Small intestine (tissue), 7 donors: ENCODE data around the gene DTHD1. TPM values are rescaled to one million over a fixed set of nuclear protein-coding genes. Genes with fewer than 3 reads are reported as not detected.
A peak's percentile ranks its signal among the peaks of the same experiment; 100 is the strongest.

ENCODE experiments used
- DNase-seq, 2 donors: peaks; one replicate each; pipeline versions ENCODE4 v3.0.0 to v3.0.0-alpha.2; 2013
- FAIRE-seq: peaks from 2 replicates; lab custom pipeline; 2012; peaks lifted over from hg19 to GRCh38; lab: Jason Lieb, UNC
- H3K27ac ChIP-seq, 3 donors: one replicate each; pipeline ENCODE4 v1.5.1; 2013; ENCODE audit warnings: low read length in 2 of 3, mild to moderate bottlenecking in 2 of 3, control low read depth in 1 of 3, inconsistent platforms in 1 of 3, low read depth in 1 of 3, moderate library complexity in 1 of 3
- H3K27me3 ChIP-seq, 3 donors: one replicate each; pipeline ENCODE4 v1.6.1; 2013; ENCODE audit warnings: low read length in 3 of 3, inconsistent platforms in 1 of 3; ENCODE audit not compliant: control insufficient read depth in 3 of 3, insufficient read depth in 3 of 3
- H3K36me3 ChIP-seq, 3 donors: one replicate each; pipeline ENCODE4 v1.6.1; 2013; ENCODE audit warnings: low read length in 3 of 3, inconsistent platforms in 1 of 3, low read depth in 1 of 3, mild to moderate bottlenecking in 1 of 3, moderate library complexity in 1 of 3; ENCODE audit not compliant: control insufficient read depth in 3 of 3, insufficient read depth in 2 of 3
- H3K4me1 ChIP-seq, 3 donors: one replicate each; pipeline ENCODE4 v1.6.1; 2013; ENCODE audit warnings: low read length in 2 of 3, inconsistent platforms in 1 of 3, low read depth in 1 of 3, mild to moderate bottlenecking in 1 of 3, moderate library complexity in 1 of 3; ENCODE audit not compliant: control insufficient read depth in 3 of 3, insufficient read depth in 2 of 3
- H3K4me3 ChIP-seq, 3 donors: one replicate each; pipeline ENCODE4 v1.5.1; 2013; ENCODE audit warnings: low read length in 3 of 3, control low read depth in 1 of 3, inconsistent platforms in 1 of 3, low read depth in 1 of 3, mild to moderate bottlenecking in 1 of 3, moderate library complexity in 1 of 3
- H3K9me3 ChIP-seq, 2 donors: one replicate each; pipeline ENCODE4 v1.6.1; 2013; ENCODE audit warnings: low read depth in 1 of 2, low read length in 1 of 2; ENCODE audit not compliant: control insufficient read depth in 2 of 2, insufficient read depth in 1 of 2
- WGBS, 3 donors: extraction: QIAGEN DNeasy Blood & Tissue Kit; methylation state at CpG; one replicate each; pipeline ENCODE4 v1.1.7; 2013; 5-methylcytosine and 5-hydroxymethylcytosine counted together
- polyA plus RNA-seq, 4 donors: library from polyadenylated mRNA; stranded (reverse) in 3 of 4; unstranded in 1 of 4; fragments of 200-250 nt in 3 of 4; fragments of 120-200 nt in 1 of 4; gene quantifications; one replicate each; pipeline versions ENCODE4 v1.2.1 to v1.2.3, GENCODE V29; 2013
- donor health status: healthy with polysubstance abuse.
- donor health status: control.
- donor health status: control.
- donor health status: Bipolar disorder and iron deficiency.
- donor health status: healthy.

The DTHD1 gene
- polyA plus RNA-seq, 4 donors: 0.01 to 0.27 (median 0.04) TPM; not detected in 1

GRCh38 chr4:36243355-36244256 is 37.8 kb upstream of the DTHD1 start:
- Histone ChIP-seq H3K27ac (peak overlapping the region; percentile 91 to 98 (median 93)), H3K9me3 (no peaks in the 10 kb centered on the region), H3K36me3 (peaks cover 0 to 2% (median 0%) of the 10 kb centered on the region in 3 donors), H3K27me3 (no peaks in the 10 kb centered on the region), H3K4me1 (peaks cover 0 to 4% (median 0%) of the 10 kb centered on the region in 3 donors), H3K4me3 (peak overlapping the region; percentile 81 to 90 (median 89))
- 1% methylated on average over 38 of the region's 38 CpGs for WGBS, 3 donors
- DNase-seq (peak in 1 of 2 donors; percentile 79), FAIRE-seq (no peak)

- DNase-seq: peak; percentile 69 to 85
- peak within 1 kb of the TSS; percentile 91 to 98 (median 93) for H3K27ac ChIP-seq
- peak within 1 kb of the TSS; percentile 81 to 90 (median 89) for H3K4me3 ChIP-seq
- whole genome bisulfite sequencing, 3 donors: 2% methylated on average over 49 to 81 of the region's 81 CpGs
- no peak for FAIRE-seq
- peaks cover 0 to 4% (median 0%) of the 10 kb centered on the region in 3 donors for H3K4me1 ChIP-seq
- no peaks in the 10 kb centered on the region for H3K9me3 ChIP-seq
- no peaks in the 10 kb centered on the region for H3K36me3 ChIP-seq
- H3K27me3 ChIP-seq: no peaks in the 10 kb centered on the region
Observed at GRCh38 chr4:36244257-36245082, 36.9 kb upstream of the DTHD1 start, which contains the start of gene ARAP2. Gene ARAP2, minus strand, starts transcription at chr4:36244514. Its CDS starts 15,028 bp downstream, at chr4:36229486.

- Histone ChIP-seq H3K36me3 (no peaks in the 10 kb centered on the region), H3K27me3 (no peaks in the 10 kb centered on the region), H3K9me3 (no peaks in the 10 kb centered on the region), H3K4me1 (no peaks in the 10 kb centered on the region), H3K27ac (peak overlapping the region in 1 of 3 donors; percentile 26), H3K4me3 (no peak overlapping the region)
- WGBS, 3 donors: 6 to 52% (median 29%) methylated on average over 1 of the region's 1 CpG
- peak; percentile 5 for FAIRE-seq
- peak; percentile 59 to 77 for DNase-seq
Observed at GRCh38 chr4:36249610-36250009, 31.8 kb upstream of the DTHD1 start.

- no peak for FAIRE-seq
- H3K4me1 ChIP-seq: no peaks in the 10 kb centered on the region
Observed at GRCh38 chr4:36251983-36252382, 29.4 kb upstream of the DTHD1 start.

DNA sequence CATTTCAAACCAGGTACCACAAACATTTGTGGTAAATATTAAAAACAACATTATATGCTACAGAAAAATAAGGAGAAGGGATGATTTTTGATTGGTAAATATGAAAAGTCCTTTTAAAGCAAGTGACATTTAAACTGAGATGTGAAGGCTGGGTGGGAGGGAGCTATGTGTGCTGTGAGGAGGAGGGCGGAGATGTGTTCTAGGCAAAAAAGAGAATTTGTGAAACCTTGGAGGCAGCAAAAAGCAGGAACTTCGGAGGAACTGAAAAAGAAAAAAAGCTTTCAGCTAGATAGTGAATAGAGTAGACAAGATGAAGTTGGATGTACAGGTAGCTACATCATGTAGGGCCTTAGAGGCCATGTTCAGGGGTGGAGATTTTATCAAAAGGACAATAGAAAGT is 27.0 kb upstream of the DTHD1 start:
- no peaks in the 10 kb centered on the region for H3K9me3 ChIP-seq
- H3K4me1 ChIP-seq: no peaks in the 10 kb centered on the region
- H3K27me3 ChIP-seq: no peaks in the 10 kb centered on the region
- H3K4me3 ChIP-seq: no peak overlapping the region
- WGBS, 3 donors: 85 to 95% (median 90%) methylated on average over 2 of the region's 2 CpGs
- FAIRE-seq (no peak), DNase-seq (no peak)
- no peaks in the 10 kb centered on the region for H3K36me3 ChIP-seq
- H3K27ac ChIP-seq: no peak overlapping the region

More at GRCh38 chr4:36251983-36252382, 29.4 kb upstream of the DTHD1 start:
- no peak for DNase-seq
- H3K9me3 ChIP-seq: no peaks in the 10 kb centered on the region
- no peak overlapping the region for H3K4me3 ChIP-seq
- H3K27ac ChIP-seq: peak overlapping the region in 1 of 3 donors; percentile 20
- no peaks in the 10 kb centered on the region for H3K27me3 ChIP-seq
- WGBS, 3 donors: 51 to 86% (median 77%) methylated on average over 2 of the region's 2 CpGs
- H3K36me3 ChIP-seq: no peaks in the 10 kb centered on the region

- Histone ChIP-seq H3K4me1 (no peaks in the 10 kb centered on the region), H3K36me3 (no peaks in the 10 kb centered on the region), H3K4me3 (no peak overlapping the region), H3K9me3 (no peaks in the 10 kb centered on the region), H3K27ac (no peak overlapping the region), H3K27me3 (no peaks in the 10 kb centered on the region)
- 60 to 69% (median 64%) methylated on average over 2 of the region's 2 CpGs for WGBS, 3 donors
- FAIRE-seq (no peak), DNase-seq (peak in 1 of 2 donors; percentile 66)
Observed at GRCh38 chr4:36255577-36255976, 25.8 kb upstream of the DTHD1 start.

- DNase-seq: peak; percentile 34 to 68
- no peak for FAIRE-seq
- WGBS, 3 donors: 6 to 25% (median 19%) methylated on average over 6 of the region's 6 CpGs
- H3K27me3 ChIP-seq: no peaks in the 10 kb centered on the region
- no peaks in the 10 kb centered on the region for H3K36me3 ChIP-seq
- H3K4me3 ChIP-seq: peak overlapping the region in 1 of 3 donors; percentile 0
- peak overlapping the region in 2 of 3 donors; percentile 29 to 86 for H3K27ac ChIP-seq
- H3K9me3 ChIP-seq: no peaks in the 10 kb centered on the region
- H3K4me1 ChIP-seq: no peaks in the 10 kb centered on the region
Observed at GRCh38 chr4:36256398-36256891, 25.0 kb upstream of the DTHD1 start.

DNA sequence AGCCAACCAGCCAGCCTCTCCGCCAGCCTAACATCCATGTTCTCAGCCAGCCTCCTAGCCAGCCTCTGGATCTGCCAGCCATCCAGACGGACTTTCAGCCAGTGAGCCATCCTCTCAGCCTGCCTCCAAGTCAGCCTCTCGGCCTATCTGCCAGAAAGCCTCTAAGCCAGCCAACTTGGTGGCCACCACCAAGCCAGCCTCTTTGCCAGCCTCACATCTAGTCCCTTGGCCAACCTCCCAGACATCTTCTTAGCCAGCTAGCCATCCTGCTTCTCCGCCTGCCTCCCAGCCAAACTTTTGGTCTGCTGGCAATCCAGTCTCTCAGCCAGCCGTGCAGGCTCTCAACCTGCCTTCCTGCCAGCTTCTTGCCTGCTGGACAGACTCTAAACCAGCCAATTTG is 20.7 kb upstream of the DTHD1 start:
- Histone ChIP-seq H3K4me1 (peaks cover 0 to 2% (median 0%) of the 10 kb centered on the region in 3 donors), H3K36me3 (no peaks in the 10 kb centered on the region), H3K9me3 (no peaks in the 10 kb centered on the region), H3K4me3 (no peak overlapping the region), H3K27me3 (no peaks in the 10 kb centered on the region), H3K27ac (no peak overlapping the region)
- no peak for FAIRE-seq
- DNase-seq: no peak
- 85 to 96% (median 87%) methylated on average over 5 of the region's 5 CpGs for WGBS, 3 donors
